GM12878 (cell line): ENCODE results near the gene C16orf74.

Experiments
- CHD1 ChIP-seq: IDR thresholded peaks from 2 replicates; pipeline ENCODE4 v1.6.1; 2012; ENCODE audit warnings: low read depth, low read length, improper control_type of control experiment
- CREB1 ChIP-seq: IDR thresholded peaks from 2 replicates; pipeline ENCODE4 v1.6.1; 2012; ENCODE audit warnings: low read depth, mild to moderate bottlenecking, inconsistent platforms
- EP300 ChIP-seq, 2 experiments: fragments of 150-350 bp in 1 of 2; IDR thresholded peaks; 2 replicates each; pipeline ENCODE4 v1.6.1; 2011 to 2012; ENCODE audit warnings: low read depth in 2 of 2, low read length in 2 of 2, borderline replicate concordance in 1 of 2, improper control_type of control experiment in 1 of 2, inconsistent platforms in 1 of 2; ENCODE audit not compliant: control insufficient read depth in 1 of 2
- NRF1 ChIP-seq: conservative IDR thresholded peaks from 2 replicates; pipeline ENCODE4 v1.6.1; 2011; ENCODE audit warnings: mild to moderate bottlenecking, low read depth, low read length, improper control_type of control experiment
- POLR2A ChIP-seq: IDR thresholded peaks from 2 replicates; pipeline ENCODE4 v1.6.1; 2011; ENCODE audit warnings: low read depth, mild to moderate bottlenecking, low read length
- RAD51 ChIP-seq: fragments of 450-650 bp; IDR thresholded peaks from 2 replicates; pipeline ENCODE4 v1.6.1; 2016; ENCODE audit warnings: moderate library complexity, mild to moderate bottlenecking, inconsistent platforms
- RCOR1 ChIP-seq: conservative IDR thresholded peaks from 2 replicates; pipeline ENCODE4 v1.6.1; 2012; ENCODE audit warnings: low read depth, low read length, improper control_type of control experiment
- RFX5 ChIP-seq: IDR thresholded peaks from 2 replicates; pipeline ENCODE4 v1.6.1; 2011; ENCODE audit warnings: low read depth, low read length, improper control_type of control experiment
- SIN3A ChIP-seq: IDR thresholded peaks from 2 replicates; pipeline ENCODE4 v1.6.1; 2012; ENCODE audit warnings: low read depth, low read length, improper control_type of control experiment
- SMC3 ChIP-seq: IDR thresholded peaks from 2 replicates; pipeline ENCODE4 v1.6.1; 2011; ENCODE audit warnings: low read length, improper control_type of control experiment, borderline replicate concordance
- TF ChIP-seq, protein P1 (sequence below), 3 experiments: IDR thresholded peaks in 2 of 3; conservative IDR thresholded peaks in 1 of 3; 2 replicates each; pipeline ENCODE4 v1.5.1; 2011; ENCODE audit warnings: low read depth in 3 of 3, low read length in 3 of 3, mild to moderate bottlenecking in 3 of 3, control low read depth in 2 of 3, moderate library complexity in 2 of 3, inconsistent platforms in 1 of 3, mixed read lengths in 1 of 3; ENCODE audit not compliant: control insufficient read depth in 2 of 3, insufficient read depth in 1 of 3; ENCODE audit errors: extremely low read depth in 1 of 3
- TF ChIP-seq, protein P2 (sequence below): fragments of 450-650 bp; IDR thresholded peaks from 2 replicates; pipeline ENCODE4 v1.6.1; 2017; ENCODE audit warnings: mild to moderate bottlenecking, moderate library complexity

DNA sequence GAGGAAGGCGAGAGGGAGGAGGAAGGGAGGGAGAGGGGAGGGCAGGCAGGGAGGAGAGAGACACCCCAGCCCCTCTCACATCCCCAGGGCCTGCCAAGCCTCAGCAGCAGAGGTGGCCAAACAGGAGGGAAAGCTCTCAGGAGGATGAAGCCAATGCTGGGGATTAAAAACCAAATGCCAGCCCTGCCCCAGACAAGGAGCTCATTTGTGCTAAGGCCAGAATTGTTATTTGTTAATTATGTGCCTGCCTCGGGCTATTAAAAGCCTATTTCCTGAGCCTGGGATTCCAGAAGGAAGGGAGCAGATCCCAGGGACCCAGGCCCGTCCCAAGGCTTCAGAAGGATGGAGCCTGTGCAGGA is 34.2 kb downstream of the C16orf74 start:
- TF ChIP-seq EP300 (IDR thresholded peaks at IDR 0.05; ENCODE audit: borderline replicate concordance in 1 of 2, control insufficient read depth in 1 of 2, low read depth in 2 of 2, low read length in 2 of 2) (no peak), RAD51 (no peak), SMC3 (no peak), RFX5 (no peak), CREB1 (no peak), RCOR1 (no peak), NRF1 (no peak), CHD1 (no peak), POLR2A (no peak), SIN3A (no peak)
- TF ChIP-seq, protein P1, sequence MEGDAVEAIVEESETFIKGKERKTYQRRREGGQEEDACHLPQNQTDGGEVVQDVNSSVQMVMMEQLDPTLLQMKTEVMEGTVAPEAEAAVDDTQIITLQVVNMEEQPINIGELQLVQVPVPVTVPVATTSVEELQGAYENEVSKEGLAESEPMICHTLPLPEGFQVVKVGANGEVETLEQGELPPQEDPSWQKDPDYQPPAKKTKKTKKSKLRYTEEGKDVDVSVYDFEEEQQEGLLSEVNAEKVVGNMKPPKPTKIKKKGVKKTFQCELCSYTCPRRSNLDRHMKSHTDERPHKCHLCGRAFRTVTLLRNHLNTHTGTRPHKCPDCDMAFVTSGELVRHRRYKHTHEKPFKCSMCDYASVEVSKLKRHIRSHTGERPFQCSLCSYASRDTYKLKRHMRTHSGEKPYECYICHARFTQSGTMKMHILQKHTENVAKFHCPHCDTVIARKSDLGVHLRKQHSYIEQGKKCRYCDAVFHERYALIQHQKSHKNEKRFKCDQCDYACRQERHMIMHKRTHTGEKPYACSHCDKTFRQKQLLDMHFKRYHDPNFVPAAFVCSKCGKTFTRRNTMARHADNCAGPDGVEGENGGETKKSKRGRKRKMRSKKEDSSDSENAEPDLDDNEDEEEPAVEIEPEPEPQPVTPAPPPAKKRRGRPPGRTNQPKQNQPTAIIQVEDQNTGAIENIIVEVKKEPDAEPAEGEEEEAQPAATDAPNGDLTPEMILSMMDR (IDR thresholded peaks at IDR 0.05 in 2 of 3, conservative IDR thresholded peaks at IDR 0.05 in 1 of 3; ENCODE audit: control insufficient read depth in 2 of 3, extremely low read depth in 1 of 3, insufficient read depth in 1 of 3, low read depth in 3 of 3, low read length in 3 of 3): no peak
- TF ChIP-seq, protein P2, sequence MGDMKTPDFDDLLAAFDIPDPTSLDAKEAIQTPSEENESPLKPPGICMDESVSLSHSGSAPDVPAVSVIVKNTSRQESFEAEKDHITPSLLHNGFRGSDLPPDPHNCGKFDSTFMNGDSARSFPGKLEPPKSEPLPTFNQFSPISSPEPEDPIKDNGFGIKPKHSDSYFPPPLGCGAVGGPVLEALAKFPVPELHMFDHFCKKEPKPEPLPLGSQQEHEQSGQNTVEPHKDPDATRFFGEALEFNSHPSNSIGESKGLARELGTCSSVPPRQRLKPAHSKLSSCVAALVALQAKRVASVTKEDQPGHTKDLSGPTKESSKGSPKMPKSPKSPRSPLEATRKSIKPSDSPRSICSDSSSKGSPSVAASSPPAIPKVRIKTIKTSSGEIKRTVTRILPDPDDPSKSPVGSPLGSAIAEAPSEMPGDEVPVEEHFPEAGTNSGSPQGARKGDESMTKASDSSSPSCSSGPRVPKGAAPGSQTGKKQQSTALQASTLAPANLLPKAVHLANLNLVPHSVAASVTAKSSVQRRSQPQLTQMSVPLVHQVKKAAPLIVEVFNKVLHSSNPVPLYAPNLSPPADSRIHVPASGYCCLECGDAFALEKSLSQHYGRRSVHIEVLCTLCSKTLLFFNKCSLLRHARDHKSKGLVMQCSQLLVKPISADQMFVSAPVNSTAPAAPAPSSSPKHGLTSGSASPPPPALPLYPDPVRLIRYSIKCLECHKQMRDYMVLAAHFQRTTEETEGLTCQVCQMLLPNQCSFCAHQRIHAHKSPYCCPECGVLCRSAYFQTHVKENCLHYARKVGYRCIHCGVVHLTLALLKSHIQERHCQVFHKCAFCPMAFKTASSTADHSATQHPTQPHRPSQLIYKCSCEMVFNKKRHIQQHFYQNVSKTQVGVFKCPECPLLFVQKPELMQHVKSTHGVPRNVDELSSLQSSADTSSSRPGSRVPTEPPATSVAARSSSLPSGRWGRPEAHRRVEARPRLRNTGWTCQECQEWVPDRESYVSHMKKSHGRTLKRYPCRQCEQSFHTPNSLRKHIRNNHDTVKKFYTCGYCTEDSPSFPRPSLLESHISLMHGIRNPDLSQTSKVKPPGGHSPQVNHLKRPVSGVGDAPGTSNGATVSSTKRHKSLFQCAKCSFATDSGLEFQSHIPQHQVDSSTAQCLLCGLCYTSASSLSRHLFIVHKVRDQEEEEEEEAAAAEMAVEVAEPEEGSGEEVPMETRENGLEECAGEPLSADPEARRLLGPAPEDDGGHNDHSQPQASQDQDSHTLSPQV: no peak
